Fibroblast of lung (primary cell): ENCODE data around the gene ARMH1. TPM values are rescaled to one million over a fixed set of nuclear protein-coding genes. Genes with fewer than 3 reads are reported as not detected.
"Not testable (repeated sequence)": the region's sequence is repeated elsewhere in the genome, so short reads cannot be mapped to it uniquely, and the experiment has no call there.

Source experiments
- DNase-seq, 2 donors: peaks; one replicate each; pipeline versions ENCODE4 v3.0.0 to v3.0.0-alpha.2; 2010; ENCODE audit warnings: low read depth in 2 of 2
- H2AFZ ChIP-seq: 2 replicates; pipeline ENCODE4 v1.5.1; 2012; ENCODE audit warnings: low read length, control low read depth, inconsistent platforms
- H3K27ac ChIP-seq: 2 replicates; pipeline ENCODE4 v1.5.1; 2011; ENCODE audit warnings: low read length, control low read depth; ENCODE audit not compliant: insufficient read depth
- H3K27me3 ChIP-seq: 2 replicates; pipeline ENCODE4 v1.5.1; 2011; ENCODE audit warnings: mild to moderate bottlenecking, low read length; ENCODE audit not compliant: control insufficient read depth, insufficient read depth
- H3K36me3 ChIP-seq: 2 replicates; pipeline ENCODE4 v1.5.1; 2011; ENCODE audit warnings: low read length; ENCODE audit not compliant: control insufficient read depth, insufficient read depth
- H3K4me1 ChIP-seq: 2 replicates; pipeline ENCODE4 v1.5.1; 2011; ENCODE audit warnings: low read length; ENCODE audit not compliant: control insufficient read depth, insufficient read depth; ENCODE audit errors: extremely low read depth
- H3K4me2 ChIP-seq: 2 replicates; pipeline ENCODE4 v1.5.1; 2011; ENCODE audit warnings: low read length, control low read depth; ENCODE audit not compliant: insufficient read depth; ENCODE audit errors: extremely low read depth
- H3K4me3 ChIP-seq, 4 experiments: fragments of 200-600 bp in 1 of 4; sonication (generic) in 1 of 4; replicated peaks in 1 of 4; 2 replicates each; pipeline ENCODE4 v1.5.1; 2011 to 2016; ENCODE audit warnings: low read length in 4 of 4, low read depth in 3 of 4, mild to moderate bottlenecking in 3 of 4, control low read depth in 2 of 4, inconsistent platforms in 1 of 4, mixed read lengths in 1 of 4; ENCODE audit not compliant: insufficient read depth in 1 of 4; ENCODE audit errors: control extremely low read depth in 1 of 4
- H3K79me2 ChIP-seq: 2 replicates; pipeline ENCODE4 v1.5.1; 2012; ENCODE audit warnings: mild to moderate bottlenecking, low read length, inconsistent platforms; ENCODE audit not compliant: control insufficient read depth, insufficient read depth
- H3K9ac ChIP-seq: 2 replicates; pipeline ENCODE4 v1.5.1; 2011; ENCODE audit warnings: mild to moderate bottlenecking, low read length, control low read depth; ENCODE audit not compliant: insufficient read depth
- H3K9me3 ChIP-seq: 2 replicates; pipeline ENCODE4 v1.5.1; 2012; ENCODE audit warnings: low read depth, low read length; ENCODE audit not compliant: control insufficient read depth, insufficient read depth
- H4K20me1 ChIP-seq: 2 replicates; pipeline ENCODE4 v1.5.1; 2011; ENCODE audit warnings: low read length; ENCODE audit not compliant: control insufficient read depth, insufficient read depth; ENCODE audit errors: extremely low read depth
- EZH2 ChIP-seq: IDR thresholded peaks from 2 replicates; pipeline ENCODE4 v1.5.1; 2012; ENCODE audit warnings: low read length, control low read depth, mild to moderate bottlenecking; ENCODE audit errors: missing control alignments
- polyA plus RNA-seq, 2 donors: library from polyadenylated mRNA; depleted of rRNA in 1 of 2; stranded (reverse) in 1 of 2; unstranded in 1 of 2; fragments of >200 nt; gene quantifications; 2 replicates each; pipeline ENCODE4 v1.2.1, GENCODE V29; 2011 to 2012; ENCODE audit warnings: missing spikeins in 1 of 2
- total RNA-seq: library from RNA; depleted of rRNA; stranded (reverse); fragments of >200 nt; gene quantifications from 2 replicates; pipeline ENCODE4 v1.2.1, GENCODE V29; 2014
- TF ChIP-seq, protein P1 (sequence below), 2 donors: IDR thresholded peaks in 1 of 2; conservative IDR thresholded peaks in 1 of 2; 1 replicate in 1 of 2; 2 replicates in 1 of 2; pipeline ENCODE4 v1.5.1; 2011 to 2012; ENCODE audit warnings: low read length in 2 of 2, control low read depth in 1 of 2, inconsistent platforms in 1 of 2, low read depth in 1 of 2, mild to moderate bottlenecking in 1 of 2

The ARMH1 gene
- total and polyA plus RNA-seq, 2 donors (not counting 1 experiment from before 2014, with no cell fraction given) = 2.4 to 6.4 TPM

DNA sequence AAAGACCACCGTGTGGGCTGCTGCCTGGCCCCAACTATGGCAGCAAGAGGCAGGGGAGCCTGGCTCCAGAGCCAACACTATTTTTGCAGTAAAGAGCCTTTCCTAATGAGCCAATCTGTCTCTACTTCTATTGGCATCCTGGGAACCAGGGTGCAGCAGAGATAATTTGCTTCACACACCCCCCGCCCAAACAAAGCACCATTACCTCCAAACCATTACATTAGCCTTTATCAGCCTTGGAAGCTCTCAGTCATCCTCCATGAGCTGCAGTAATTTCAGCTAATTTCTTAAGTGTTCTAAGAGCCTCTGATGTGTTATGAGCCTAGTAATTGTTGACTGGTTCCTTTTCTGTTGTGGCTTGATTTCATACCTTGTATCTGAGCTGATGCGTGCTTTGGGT is 21.6 kb downstream of the ARMH1 start:
- H3K27me3 ChIP-seq = no peaks in the 10 kb centered on the region

DNA sequence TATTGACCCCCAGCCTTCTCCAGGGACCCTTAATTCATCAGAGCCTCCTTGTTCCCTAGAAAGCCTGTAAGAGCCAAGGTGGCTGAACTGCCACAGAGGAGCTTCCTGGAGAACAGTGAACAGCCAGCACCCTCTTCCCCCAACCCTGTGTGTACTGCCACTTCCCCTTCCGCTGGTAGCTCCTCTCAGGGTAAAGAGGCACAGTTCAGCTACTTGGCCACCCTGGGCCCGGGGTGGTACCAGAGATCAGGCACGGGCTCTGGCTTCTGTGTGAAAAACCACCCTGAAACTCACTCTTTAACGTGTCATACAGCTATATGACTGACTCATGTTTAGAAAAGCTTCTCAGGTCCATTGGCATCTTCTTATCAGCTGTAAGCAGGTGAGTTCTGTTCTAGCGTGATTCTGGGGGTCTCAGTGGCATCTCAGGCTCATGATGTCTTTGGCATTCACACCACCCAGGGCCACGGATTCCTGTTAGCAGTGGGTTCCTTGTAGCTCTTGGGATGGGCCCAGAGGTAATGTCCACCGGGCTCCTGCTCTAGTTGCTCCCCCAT is 22.4 kb downstream of the ARMH1 start:
- H3K27ac ChIP-seq = no peak overlapping the region
- TF ChIP-seq, protein P1, sequence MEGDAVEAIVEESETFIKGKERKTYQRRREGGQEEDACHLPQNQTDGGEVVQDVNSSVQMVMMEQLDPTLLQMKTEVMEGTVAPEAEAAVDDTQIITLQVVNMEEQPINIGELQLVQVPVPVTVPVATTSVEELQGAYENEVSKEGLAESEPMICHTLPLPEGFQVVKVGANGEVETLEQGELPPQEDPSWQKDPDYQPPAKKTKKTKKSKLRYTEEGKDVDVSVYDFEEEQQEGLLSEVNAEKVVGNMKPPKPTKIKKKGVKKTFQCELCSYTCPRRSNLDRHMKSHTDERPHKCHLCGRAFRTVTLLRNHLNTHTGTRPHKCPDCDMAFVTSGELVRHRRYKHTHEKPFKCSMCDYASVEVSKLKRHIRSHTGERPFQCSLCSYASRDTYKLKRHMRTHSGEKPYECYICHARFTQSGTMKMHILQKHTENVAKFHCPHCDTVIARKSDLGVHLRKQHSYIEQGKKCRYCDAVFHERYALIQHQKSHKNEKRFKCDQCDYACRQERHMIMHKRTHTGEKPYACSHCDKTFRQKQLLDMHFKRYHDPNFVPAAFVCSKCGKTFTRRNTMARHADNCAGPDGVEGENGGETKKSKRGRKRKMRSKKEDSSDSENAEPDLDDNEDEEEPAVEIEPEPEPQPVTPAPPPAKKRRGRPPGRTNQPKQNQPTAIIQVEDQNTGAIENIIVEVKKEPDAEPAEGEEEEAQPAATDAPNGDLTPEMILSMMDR (conservative IDR thresholded peaks at IDR 0.05 in 1 of 2, IDR thresholded peaks at IDR 0.05 in 1 of 2; ENCODE audit: low read depth in 1 of 2, low read length in 2 of 2) = no peak
- TF ChIP-seq EZH2 = no peak
- no peaks in the 10 kb centered on the region for H3K27me3 ChIP-seq
- H3K9me3 ChIP-seq = no peaks in the 10 kb centered on the region
- DNase-seq = no peak
- no peaks in the 10 kb centered on the region for H3K36me3 ChIP-seq
- no peaks in the 10 kb centered on the region for H3K4me1 ChIP-seq
- H4K20me1 ChIP-seq = no peaks in the 10 kb centered on the region
- no peaks in the 10 kb centered on the region for H3K79me2 ChIP-seq
- no peak overlapping the region for H3K4me2 ChIP-seq
- no peak overlapping the region for H2AFZ ChIP-seq
- H3K9ac ChIP-seq = no peak overlapping the region
- no peak overlapping the region for H3K4me3 ChIP-seq

More for the DNA sequence above, 21.6 kb downstream of the ARMH1 start:
- H3K4me3 ChIP-seq = no peak overlapping the region
- H3K79me2 ChIP-seq = no peaks in the 10 kb centered on the region
- no peak overlapping the region for H3K9ac ChIP-seq
- H2AFZ ChIP-seq = no peak overlapping the region
- no peaks in the 10 kb centered on the region for H3K9me3 ChIP-seq
- H3K27ac ChIP-seq = no peak overlapping the region
- no peak overlapping the region for H3K4me2 ChIP-seq
- H3K36me3 ChIP-seq = no peaks in the 10 kb centered on the region
- no peaks in the 10 kb centered on the region for H3K4me1 ChIP-seq
- no peak for TF ChIP-seq EZH2
- TF ChIP-seq, protein P1 (conservative IDR thresholded peaks at IDR 0.05 in 1 of 2, IDR thresholded peaks at IDR 0.05 in 1 of 2; ENCODE audit: low read depth in 1 of 2, low read length in 2 of 2) = no peak
- no peaks in the 10 kb centered on the region for H4K20me1 ChIP-seq
- no peak for DNase-seq

DNA sequence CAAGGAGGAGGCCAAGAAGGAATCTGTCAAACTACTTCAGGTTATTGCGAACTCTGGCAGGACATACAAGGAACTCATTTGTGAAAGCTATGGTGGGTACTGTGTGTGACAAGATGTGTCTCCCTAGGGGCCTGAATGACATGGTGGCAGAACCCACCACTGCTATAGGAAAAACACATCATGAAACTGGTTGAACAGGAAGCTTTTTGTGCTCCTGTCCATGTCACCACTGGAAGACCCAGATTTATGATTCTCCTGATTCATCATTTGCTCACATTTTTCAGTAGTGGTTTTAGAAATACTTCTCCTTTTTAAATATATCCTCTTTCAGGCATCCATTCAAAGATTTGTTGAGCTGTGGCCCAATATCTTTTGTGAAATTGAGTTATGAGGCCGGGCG is 23.6 kb downstream of the ARMH1 start:
- DNase-seq = no peak
- no peak for TF ChIP-seq EZH2
- TF ChIP-seq, protein P1 (conservative IDR thresholded peaks at IDR 0.05 in 1 of 2, IDR thresholded peaks at IDR 0.05 in 1 of 2; ENCODE audit: low read depth in 1 of 2, low read length in 2 of 2) = no peak
- H3K79me2 ChIP-seq = no peaks in the 10 kb centered on the region
- H4K20me1 ChIP-seq = no peaks in the 10 kb centered on the region
- H3K4me2 ChIP-seq = no peak overlapping the region
- H2AFZ ChIP-seq = no peak overlapping the region
- no peak overlapping the region for H3K4me3 ChIP-seq
- H3K27me3 ChIP-seq = no peaks in the 10 kb centered on the region
- no peak overlapping the region for H3K9ac ChIP-seq
- no peak overlapping the region for H3K27ac ChIP-seq
- H3K9me3 ChIP-seq = no peaks in the 10 kb centered on the region
- H3K36me3 ChIP-seq = no peaks in the 10 kb centered on the region
- no peaks in the 10 kb centered on the region for H3K4me1 ChIP-seq

DNA sequence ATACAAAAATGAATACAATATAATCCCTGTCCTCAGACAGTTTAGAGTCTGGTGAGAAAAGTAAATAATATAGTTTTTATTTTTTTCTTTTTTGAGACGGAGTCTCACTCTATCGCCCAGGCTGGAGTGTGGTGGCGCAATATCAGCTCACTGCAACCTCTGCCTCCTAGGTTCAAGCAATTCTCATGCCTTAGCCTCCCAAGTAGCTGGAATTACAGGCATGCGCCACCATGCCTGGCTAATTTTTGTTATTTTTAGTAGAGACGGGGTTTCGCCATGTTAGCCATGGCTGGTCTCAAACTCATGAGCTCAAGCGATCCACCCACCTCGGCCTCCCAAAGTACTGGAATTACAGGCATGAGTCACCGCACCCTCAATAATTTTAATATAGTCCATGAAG is 24.9 kb downstream of the ARMH1 start:
- not testable (repeated sequence) for H3K9ac ChIP-seq, H3K36me3 ChIP-seq, H3K79me2 ChIP-seq, DNase-seq, H4K20me1 ChIP-seq, H3K9me3 ChIP-seq, H2AFZ ChIP-seq, H3K4me3 ChIP-seq, H3K4me2 ChIP-seq, H3K27ac ChIP-seq, H3K27me3 ChIP-seq, H3K4me1 ChIP-seq
